ENCODE results near the gene MAD2L1.
"Not testable (repeated sequence)": the region's sequence is repeated elsewhere in the genome, so short reads cannot be mapped to it uniquely, and the experiment has no call there.

The MAD2L1 gene

DNA sequence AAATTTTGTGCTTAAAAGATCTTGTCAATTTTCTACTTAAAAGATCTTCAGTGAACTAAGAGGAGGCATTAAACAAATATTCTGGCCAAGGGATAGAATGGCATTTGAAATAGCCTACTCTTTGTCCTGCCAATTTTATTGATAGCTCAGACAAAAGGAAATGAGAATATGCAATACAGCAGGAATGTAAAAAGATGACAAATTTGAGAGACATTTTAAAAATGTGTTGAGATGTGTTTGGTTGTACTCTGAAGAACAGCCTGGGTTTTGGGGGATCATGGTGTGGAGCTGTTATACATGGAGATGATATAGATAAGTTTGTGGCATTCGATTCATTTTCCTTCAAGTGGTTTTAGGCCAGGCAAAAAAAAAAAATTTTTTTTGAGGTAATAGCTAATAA, 11.6 kb upstream of the MAD2L1 start:
- TF ChIP-seq, protein P1, sequence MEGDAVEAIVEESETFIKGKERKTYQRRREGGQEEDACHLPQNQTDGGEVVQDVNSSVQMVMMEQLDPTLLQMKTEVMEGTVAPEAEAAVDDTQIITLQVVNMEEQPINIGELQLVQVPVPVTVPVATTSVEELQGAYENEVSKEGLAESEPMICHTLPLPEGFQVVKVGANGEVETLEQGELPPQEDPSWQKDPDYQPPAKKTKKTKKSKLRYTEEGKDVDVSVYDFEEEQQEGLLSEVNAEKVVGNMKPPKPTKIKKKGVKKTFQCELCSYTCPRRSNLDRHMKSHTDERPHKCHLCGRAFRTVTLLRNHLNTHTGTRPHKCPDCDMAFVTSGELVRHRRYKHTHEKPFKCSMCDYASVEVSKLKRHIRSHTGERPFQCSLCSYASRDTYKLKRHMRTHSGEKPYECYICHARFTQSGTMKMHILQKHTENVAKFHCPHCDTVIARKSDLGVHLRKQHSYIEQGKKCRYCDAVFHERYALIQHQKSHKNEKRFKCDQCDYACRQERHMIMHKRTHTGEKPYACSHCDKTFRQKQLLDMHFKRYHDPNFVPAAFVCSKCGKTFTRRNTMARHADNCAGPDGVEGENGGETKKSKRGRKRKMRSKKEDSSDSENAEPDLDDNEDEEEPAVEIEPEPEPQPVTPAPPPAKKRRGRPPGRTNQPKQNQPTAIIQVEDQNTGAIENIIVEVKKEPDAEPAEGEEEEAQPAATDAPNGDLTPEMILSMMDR (IDR thresholded peaks at IDR 0.05), result no peak
- H3K27ac ChIP-seq, result no peak overlapping the region

DNA sequence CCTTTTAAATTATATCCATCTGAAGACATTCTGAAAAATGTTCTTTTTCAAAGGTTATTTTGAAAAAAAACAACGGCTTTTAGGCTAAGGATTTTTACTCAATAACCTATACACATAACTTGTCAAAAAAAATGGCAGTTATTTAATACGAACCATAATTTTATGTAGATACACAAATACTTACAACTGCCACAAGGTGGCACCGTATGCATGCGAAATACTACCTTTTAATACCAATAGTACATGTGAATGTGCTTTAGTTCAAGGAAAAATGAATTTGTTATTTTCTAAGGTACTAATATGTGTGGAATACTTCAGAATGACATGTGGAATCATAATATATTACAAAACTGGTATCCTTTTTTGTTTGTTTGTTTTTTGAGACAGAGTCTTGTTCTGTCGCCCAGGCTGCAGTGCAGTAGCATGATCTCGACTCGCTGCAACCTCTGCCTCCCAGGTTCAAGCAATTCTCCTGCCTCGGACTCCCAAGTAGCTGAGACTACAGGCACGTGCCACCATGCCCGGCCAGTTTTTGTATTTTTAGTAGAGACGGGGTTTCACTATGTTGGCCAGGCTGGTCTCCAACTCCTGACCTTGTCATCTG, 4.6 kb upstream of the MAD2L1 start:
- H3K27ac ChIP-seq, result no peak overlapping the region
- TF ChIP-seq ZFX (IDR thresholded peaks at IDR 0.05; ENCODE audit: borderline replicate concordance), result no peak
- TF ChIP-seq, protein P1 (IDR thresholded peaks at IDR 0.05), result peak; percentile 75

DNA sequence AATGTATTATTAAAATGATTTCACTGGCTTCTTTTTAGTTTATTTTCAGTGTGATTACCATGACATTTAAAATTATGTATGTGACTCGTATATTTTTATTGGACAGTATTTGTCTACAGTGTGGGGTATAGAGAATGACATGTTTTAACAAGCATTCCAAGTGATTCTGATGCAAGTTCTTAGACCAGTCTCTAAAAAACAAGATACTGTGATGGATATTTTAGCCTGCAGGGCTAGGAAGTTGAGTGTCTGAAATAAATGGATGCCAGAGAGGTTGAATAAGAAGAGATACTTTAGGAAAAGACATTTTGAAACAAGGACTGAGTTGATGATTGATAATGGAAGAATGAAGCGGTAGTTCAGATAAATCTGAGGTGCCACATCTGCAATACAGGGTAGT, 3.5 kb upstream of the MAD2L1 start:
- no peak overlapping the region for H3K27ac ChIP-seq
- TF ChIP-seq, protein P1 (IDR thresholded peaks at IDR 0.05), result no peak
- no peak for TF ChIP-seq ZFX (IDR thresholded peaks at IDR 0.05; ENCODE audit: borderline replicate concordance)

DNA sequence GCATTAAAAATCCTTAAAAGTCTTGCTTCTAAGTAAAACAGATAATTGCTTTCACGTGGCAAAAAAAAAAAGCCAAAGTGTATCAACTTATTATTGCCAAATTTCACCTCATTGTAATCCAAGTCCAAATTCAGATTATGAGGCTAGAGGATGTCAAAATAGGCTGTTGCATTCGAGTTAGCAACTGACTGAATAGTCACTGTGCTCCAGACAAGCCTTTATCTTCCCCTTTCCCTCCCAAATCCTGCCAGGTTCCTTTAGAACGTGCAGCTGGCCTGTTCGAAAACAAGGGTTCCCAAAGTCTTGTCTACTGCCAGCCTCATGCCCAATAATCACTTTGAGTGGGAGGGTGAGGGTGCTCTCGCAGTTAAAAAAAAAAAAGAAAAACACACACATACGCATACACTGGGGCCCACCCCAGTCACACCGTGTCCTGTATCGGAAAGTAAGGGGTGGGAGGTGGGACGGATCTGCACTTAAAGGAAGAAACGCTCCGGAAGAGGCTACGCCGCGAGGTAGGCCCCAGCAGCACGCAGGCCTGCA, 603 bp downstream of the MAD2L1 start:
- peak overlapping the region; percentile 90 for H3K27ac ChIP-seq
- TF ChIP-seq ZFX (IDR thresholded peaks at IDR 0.05; ENCODE audit: borderline replicate concordance), result no peak

DNA sequence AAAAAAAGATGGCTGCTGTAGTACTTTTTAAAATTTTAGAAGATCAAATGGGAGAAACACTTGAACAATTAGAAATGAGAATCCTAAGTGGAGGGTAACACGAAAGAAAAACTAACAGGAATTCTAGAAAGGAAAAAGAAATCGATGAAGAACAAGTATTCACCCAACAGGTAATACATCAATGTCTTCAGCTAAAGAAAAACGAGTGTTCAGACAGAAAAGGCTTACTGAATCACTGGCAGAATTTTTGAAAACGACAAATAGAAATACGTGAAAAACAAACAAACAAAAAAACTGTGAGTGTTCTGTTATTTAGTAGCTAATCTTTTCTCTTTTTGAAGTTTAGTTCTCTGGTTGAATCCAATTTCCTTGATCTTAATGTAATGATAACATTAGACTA, 1.8 kb downstream of the MAD2L1 start:
- TF ChIP-seq, protein P1 (IDR thresholded peaks at IDR 0.05), result no peak
- no peak for TF ChIP-seq ZFX (IDR thresholded peaks at IDR 0.05; ENCODE audit: borderline replicate concordance)
- H3K27ac ChIP-seq, result no peak overlapping the region

DNA sequence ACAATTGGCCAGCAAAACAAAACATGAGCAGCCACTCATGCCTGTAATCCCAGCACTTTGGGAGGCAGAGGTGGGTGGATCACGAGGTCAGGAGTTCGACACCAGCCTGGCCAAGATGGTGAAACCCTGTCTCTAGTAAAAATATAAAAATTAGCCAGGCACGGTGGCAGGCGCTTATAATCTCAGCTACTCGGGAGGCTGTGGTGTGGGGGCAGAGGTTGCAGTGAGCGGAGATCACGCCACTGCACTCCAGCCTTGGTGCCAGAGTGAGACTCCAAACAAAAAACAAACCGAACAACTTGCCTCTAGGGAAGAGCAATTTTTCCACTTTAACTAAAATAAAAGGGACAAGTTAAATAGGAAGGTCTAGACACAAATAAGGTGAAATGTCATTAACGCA, 2.9 kb downstream of the MAD2L1 start:
- H3K27ac ChIP-seq, result not testable (repeated sequence)

DNA sequence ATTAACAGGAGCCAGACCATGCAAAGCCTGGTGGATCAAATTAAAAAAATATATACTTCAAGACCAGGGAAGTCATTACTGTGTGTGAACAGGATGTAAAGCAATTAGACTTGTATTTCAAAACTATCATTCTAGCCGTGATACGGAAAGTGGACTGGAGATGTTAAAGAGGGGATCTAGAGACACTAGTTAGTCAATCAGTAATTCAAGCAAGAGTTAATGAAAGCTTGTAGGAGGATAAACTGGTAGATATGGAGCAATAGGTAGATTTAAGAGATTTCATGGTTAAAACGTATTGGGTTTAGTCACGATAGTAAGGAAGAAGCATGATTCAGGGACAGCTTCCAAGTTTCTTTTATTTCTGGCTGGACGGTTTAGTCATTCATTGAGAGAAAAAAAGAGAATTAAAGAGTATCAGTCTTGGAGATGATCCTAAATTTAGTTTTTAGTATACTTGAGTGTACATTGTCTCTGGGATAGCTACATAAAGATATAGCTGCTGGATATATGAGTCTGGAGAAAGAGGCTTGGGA, 3.9 kb downstream of the MAD2L1 start:
- H3K27ac ChIP-seq, result no peak overlapping the region
- no peak for TF ChIP-seq ZFX (IDR thresholded peaks at IDR 0.05; ENCODE audit: borderline replicate concordance)
- TF ChIP-seq, protein P1 (IDR thresholded peaks at IDR 0.05), result no peak

DNA sequence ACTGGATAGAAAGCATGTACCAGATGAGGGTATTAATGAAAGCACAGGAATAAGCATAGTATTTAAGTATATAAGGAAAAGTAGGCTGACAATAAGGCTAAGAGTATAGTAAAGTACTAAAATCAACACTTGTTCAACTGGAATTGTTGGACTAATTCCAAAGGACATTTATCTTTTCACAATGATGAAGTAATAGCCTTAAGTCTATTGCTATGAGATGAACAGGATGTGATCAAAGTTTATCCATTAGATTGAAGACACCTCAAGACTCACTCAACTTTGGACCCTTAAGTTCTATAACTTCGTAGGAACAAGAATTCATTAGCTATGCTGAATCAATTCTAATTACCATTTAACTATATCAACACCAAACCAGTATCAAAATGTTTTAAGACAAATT, 7.6 kb downstream of the MAD2L1 start:
- no peak for TF ChIP-seq ZFX (IDR thresholded peaks at IDR 0.05; ENCODE audit: borderline replicate concordance)
- TF ChIP-seq, protein P1 (IDR thresholded peaks at IDR 0.05), result no peak
- H3K27ac ChIP-seq, result no peak overlapping the region

Data from 22Rv1 (cell line).